ENCODE data around the gene SNX9.
"Not testable (repeated sequence)": the region's sequence is repeated elsewhere in the genome, so short reads cannot be mapped to it uniquely, and the experiment has no call there.

Gene SNX9

GRCh38 chr6:157788180-157788579, 34.9 kb upstream of the SNX9 start:
- Histone ChIP-seq H3K27me3 (ENCODE audit: control insufficient read depth in 1 of 2, insufficient read depth in 2 of 2, low read length in 2 of 2) (no peaks in the 10 kb centered on the region), H3K36me3 (ENCODE audit: control insufficient read depth in 2 of 2, insufficient read depth in 2 of 2, low read length in 2 of 2) (no peaks in the 10 kb centered on the region), H3K27ac (ENCODE audit: low read length) (no peak overlapping the region), H3K4me1 (ENCODE audit: control insufficient read depth, insufficient read depth, low read length) (no peaks in the 10 kb centered on the region), H3K9me3 (ENCODE audit: control insufficient read depth in 2 of 2, low read length in 2 of 2) (no peaks in the 10 kb centered on the region), H3K4me3 (ENCODE audit: low read length in 2 of 2) (no peak overlapping the region), H3K9ac (ENCODE audit: low read length in 2 of 2) (no peak overlapping the region)

DNA sequence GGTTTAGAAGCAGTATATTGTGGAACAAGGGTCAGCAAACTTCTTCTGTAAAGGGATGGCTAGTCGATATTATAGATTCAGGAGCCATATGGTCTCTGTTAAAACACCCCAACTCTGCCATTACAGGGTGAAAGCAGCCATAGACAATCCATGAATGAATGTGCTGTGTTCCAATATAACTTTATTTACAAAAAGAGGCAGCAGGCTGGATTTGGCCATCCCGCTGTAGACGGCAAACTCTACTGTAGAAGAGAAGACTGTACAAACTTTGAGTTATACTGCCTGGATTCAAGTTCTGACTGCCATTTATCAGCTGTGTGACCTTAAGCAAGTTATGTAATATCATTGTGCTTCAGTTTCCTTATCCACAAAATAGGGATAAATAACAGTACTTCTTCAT, 33.7 kb upstream of the SNX9 start:
- Histone ChIP-seq H3K36me3 (ENCODE audit: control insufficient read depth in 2 of 2, insufficient read depth in 2 of 2, low read length in 2 of 2) (no peaks in the 10 kb centered on the region), H3K9me3 (ENCODE audit: control insufficient read depth in 2 of 2, low read length in 2 of 2) (no peaks in the 10 kb centered on the region), H3K9ac (ENCODE audit: low read length in 2 of 2) (no peak overlapping the region), H3K27me3 (ENCODE audit: control insufficient read depth in 1 of 2, insufficient read depth in 2 of 2, low read length in 2 of 2) (no peaks in the 10 kb centered on the region), H3K4me1 (ENCODE audit: control insufficient read depth, insufficient read depth, low read length) (no peaks in the 10 kb centered on the region), H3K4me3 (ENCODE audit: low read length in 2 of 2) (no peak overlapping the region), H3K27ac (ENCODE audit: low read length) (no peak overlapping the region)

GRCh38 chr6:157789861-157790260, 33.2 kb upstream of the SNX9 start:
- H3K36me3 ChIP-seq (ENCODE audit: control insufficient read depth in 2 of 2, insufficient read depth in 2 of 2, low read length in 2 of 2): no peaks in the 10 kb centered on the region
- H3K4me1 ChIP-seq (ENCODE audit: control insufficient read depth, insufficient read depth, low read length): no peaks in the 10 kb centered on the region
- H3K27me3 ChIP-seq (ENCODE audit: control insufficient read depth in 1 of 2, insufficient read depth in 2 of 2, low read length in 2 of 2): no peaks in the 10 kb centered on the region
- H3K27ac ChIP-seq (ENCODE audit: low read length): no peak overlapping the region
- H3K9ac ChIP-seq (ENCODE audit: low read length in 2 of 2): no peak overlapping the region
- H3K9me3 ChIP-seq (ENCODE audit: control insufficient read depth in 2 of 2, low read length in 2 of 2): no peaks in the 10 kb centered on the region
- H3K4me3 ChIP-seq (ENCODE audit: low read length in 2 of 2): no peak overlapping the region

GRCh38 chr6:157790548-157791160, 32.4 kb upstream of the SNX9 start:
- no peak overlapping the region for H3K9ac ChIP-seq (ENCODE audit: low read length in 2 of 2)
- H3K36me3 ChIP-seq (ENCODE audit: control insufficient read depth in 2 of 2, insufficient read depth in 2 of 2, low read length in 2 of 2): no peaks in the 10 kb centered on the region
- H3K4me1 ChIP-seq (ENCODE audit: control insufficient read depth, insufficient read depth, low read length): no peaks in the 10 kb centered on the region
- H3K4me3 ChIP-seq (ENCODE audit: low read length in 2 of 2): no peak overlapping the region
- H3K27me3 ChIP-seq (ENCODE audit: control insufficient read depth in 1 of 2, insufficient read depth in 2 of 2, low read length in 2 of 2): no peaks in the 10 kb centered on the region
- no peaks in the 10 kb centered on the region for H3K9me3 ChIP-seq (ENCODE audit: control insufficient read depth in 2 of 2, low read length in 2 of 2)
- no peak overlapping the region for H3K27ac ChIP-seq (ENCODE audit: low read length)

DNA sequence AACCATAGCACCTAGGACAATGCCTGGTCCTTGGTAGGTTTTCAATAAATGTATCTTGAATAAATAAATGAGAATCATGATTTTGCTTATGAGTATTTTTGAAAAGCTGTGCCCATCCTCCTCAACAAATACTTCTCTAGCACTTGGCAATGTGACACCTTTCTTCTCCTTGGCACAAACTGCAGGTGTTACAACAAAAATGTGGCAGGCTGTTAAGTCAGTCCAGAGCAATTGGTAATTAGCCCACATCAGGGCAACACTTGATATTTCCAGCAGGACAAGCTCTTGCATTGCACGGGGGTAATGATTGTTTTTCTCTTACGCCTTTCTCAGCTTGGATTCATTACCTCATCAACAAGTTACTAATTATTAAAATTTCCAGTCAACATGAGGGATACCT, 31.6 kb upstream of the SNX9 start:
- Histone ChIP-seq H3K27ac (ENCODE audit: low read length) (no peak overlapping the region), H3K9ac (ENCODE audit: low read length in 2 of 2) (no peak overlapping the region), H3K9me3 (ENCODE audit: control insufficient read depth in 2 of 2, low read length in 2 of 2) (no peaks in the 10 kb centered on the region), H3K27me3 (ENCODE audit: control insufficient read depth in 1 of 2, insufficient read depth in 2 of 2, low read length in 2 of 2) (no peaks in the 10 kb centered on the region), H3K4me3 (ENCODE audit: low read length in 2 of 2) (no peak overlapping the region), H3K4me1 (ENCODE audit: control insufficient read depth, insufficient read depth, low read length) (no peaks in the 10 kb centered on the region), H3K36me3 (ENCODE audit: control insufficient read depth in 2 of 2, insufficient read depth in 2 of 2, low read length in 2 of 2) (no peaks in the 10 kb centered on the region)

DNA sequence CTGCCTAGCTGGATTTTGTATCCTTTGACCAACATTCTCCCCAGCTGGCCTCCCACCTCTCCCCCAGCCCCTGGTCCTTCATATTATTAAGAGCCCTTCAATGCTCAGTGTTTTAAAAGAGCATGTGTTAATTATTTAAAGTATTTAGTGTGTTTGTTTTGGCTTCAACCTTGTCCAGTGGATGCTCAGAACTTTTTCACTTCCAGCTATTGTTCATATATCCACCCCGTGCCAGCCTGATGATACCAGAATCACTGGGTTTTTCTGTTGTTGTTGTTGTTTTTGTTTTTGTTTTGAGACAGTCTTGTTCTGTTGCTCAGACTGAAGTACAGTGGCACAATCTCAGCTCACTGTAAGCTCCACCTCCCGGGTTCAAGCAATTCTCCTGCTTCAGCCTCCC, 30.4 kb upstream of the SNX9 start:
- Histone ChIP-seq H3K9ac (ENCODE audit: low read length in 2 of 2) (no peak overlapping the region), H3K27ac (ENCODE audit: low read length) (no peak overlapping the region), H3K27me3 (ENCODE audit: control insufficient read depth in 1 of 2, insufficient read depth in 2 of 2, low read length in 2 of 2) (no peaks in the 10 kb centered on the region), H3K9me3 (ENCODE audit: control insufficient read depth in 2 of 2, low read length in 2 of 2) (no peaks in the 10 kb centered on the region), H3K4me3 (ENCODE audit: low read length in 2 of 2) (no peak overlapping the region), H3K36me3 (ENCODE audit: control insufficient read depth in 2 of 2, insufficient read depth in 2 of 2, low read length in 2 of 2) (no peaks in the 10 kb centered on the region), H3K4me1 (ENCODE audit: control insufficient read depth, insufficient read depth, low read length) (no peaks in the 10 kb centered on the region)

- H3K9me3 ChIP-seq (ENCODE audit: control insufficient read depth in 2 of 2, low read length in 2 of 2); H3K27ac ChIP-seq (ENCODE audit: low read length); H3K36me3 ChIP-seq (ENCODE audit: control insufficient read depth in 2 of 2, insufficient read depth in 2 of 2, low read length in 2 of 2); H3K9ac ChIP-seq (ENCODE audit: low read length in 2 of 2); H3K27me3 ChIP-seq (ENCODE audit: control insufficient read depth in 1 of 2, insufficient read depth in 2 of 2, low read length in 2 of 2); H3K4me3 ChIP-seq (ENCODE audit: low read length in 2 of 2); H3K4me1 ChIP-seq (ENCODE audit: control insufficient read depth, insufficient read depth, low read length): not testable (repeated sequence)
Measured at GRCh38 chr6:157794012-157794411, 29.0 kb upstream of the SNX9 start.

GRCh38 chr6:157795841-157796240, 27.2 kb upstream of the SNX9 start:
- Histone ChIP-seq H3K9me3 (ENCODE audit: control insufficient read depth in 2 of 2, low read length in 2 of 2) (no peaks in the 10 kb centered on the region), H3K36me3 (ENCODE audit: control insufficient read depth in 2 of 2, insufficient read depth in 2 of 2, low read length in 2 of 2) (no peaks in the 10 kb centered on the region), H3K4me3 (ENCODE audit: low read length in 2 of 2) (no peak overlapping the region), H3K27ac (ENCODE audit: low read length) (no peak overlapping the region), H3K4me1 (ENCODE audit: control insufficient read depth, insufficient read depth, low read length) (no peaks in the 10 kb centered on the region), H3K9ac (ENCODE audit: low read length in 2 of 2) (no peak overlapping the region), H3K27me3 (ENCODE audit: control insufficient read depth in 1 of 2, insufficient read depth in 2 of 2, low read length in 2 of 2) (no peaks in the 10 kb centered on the region)

- H3K27me3 ChIP-seq (ENCODE audit: control insufficient read depth in 1 of 2, insufficient read depth in 2 of 2, low read length in 2 of 2): no peaks in the 10 kb centered on the region
- H3K9me3 ChIP-seq (ENCODE audit: control insufficient read depth in 2 of 2, low read length in 2 of 2): no peaks in the 10 kb centered on the region
Measured at GRCh38 chr6:157798851-157799250, 24.2 kb upstream of the SNX9 start.

DNA sequence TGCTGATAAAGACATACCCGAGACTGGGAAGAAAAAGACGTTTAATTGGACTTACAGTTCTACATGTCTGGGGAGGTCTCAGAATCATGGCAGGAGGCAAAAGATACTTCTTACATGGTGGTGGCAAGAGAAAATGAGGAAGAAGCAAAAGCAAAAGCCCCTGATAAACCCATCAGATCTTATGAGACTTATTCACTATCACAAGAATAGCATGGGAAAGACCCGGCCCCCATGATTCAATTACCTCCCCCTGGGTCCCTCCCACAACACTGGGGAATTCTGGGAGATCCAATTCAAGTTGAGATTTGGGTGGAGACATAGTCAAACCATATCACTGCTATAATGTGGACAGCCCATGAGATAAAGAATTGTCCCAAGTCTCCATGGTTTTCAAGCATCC, 23.5 kb upstream of the SNX9 start:
- not testable (repeated sequence) for H3K4me3 ChIP-seq (ENCODE audit: low read length in 2 of 2); H3K27ac ChIP-seq (ENCODE audit: low read length); H3K9me3 ChIP-seq (ENCODE audit: control insufficient read depth in 2 of 2, low read length in 2 of 2); H3K36me3 ChIP-seq (ENCODE audit: control insufficient read depth in 2 of 2, insufficient read depth in 2 of 2, low read length in 2 of 2); H3K9ac ChIP-seq (ENCODE audit: low read length in 2 of 2); H3K27me3 ChIP-seq (ENCODE audit: control insufficient read depth in 1 of 2, insufficient read depth in 2 of 2, low read length in 2 of 2); H3K4me1 ChIP-seq (ENCODE audit: control insufficient read depth, insufficient read depth, low read length)

More at GRCh38 chr6:157798851-157799250, 24.2 kb upstream of the SNX9 start:
- no peak overlapping the region for H3K4me3 ChIP-seq (ENCODE audit: low read length in 2 of 2)
- H3K9ac ChIP-seq (ENCODE audit: low read length in 2 of 2): no peak overlapping the region
- no peaks in the 10 kb centered on the region for H3K36me3 ChIP-seq (ENCODE audit: control insufficient read depth in 2 of 2, insufficient read depth in 2 of 2, low read length in 2 of 2)
- no peaks in the 10 kb centered on the region for H3K4me1 ChIP-seq (ENCODE audit: control insufficient read depth, insufficient read depth, low read length)
- H3K27ac ChIP-seq (ENCODE audit: low read length): no peak overlapping the region

GRCh38 chr6:157800420-157801237, 22.4 kb upstream of the SNX9 start:
- H3K9ac ChIP-seq (ENCODE audit: low read length in 2 of 2): no peak overlapping the region
- H3K4me3 ChIP-seq (ENCODE audit: low read length in 2 of 2): no peak overlapping the region
- H3K27ac ChIP-seq (ENCODE audit: low read length): no peak overlapping the region
- H3K36me3 ChIP-seq (ENCODE audit: control insufficient read depth in 2 of 2, insufficient read depth in 2 of 2, low read length in 2 of 2): no peaks in the 10 kb centered on the region
- H3K9me3 ChIP-seq (ENCODE audit: control insufficient read depth in 2 of 2, low read length in 2 of 2): no peaks in the 10 kb centered on the region
- H3K4me1 ChIP-seq (ENCODE audit: control insufficient read depth, insufficient read depth, low read length): no peaks in the 10 kb centered on the region
- no peaks in the 10 kb centered on the region for H3K27me3 ChIP-seq (ENCODE audit: control insufficient read depth in 1 of 2, insufficient read depth in 2 of 2, low read length in 2 of 2)

Measured in stomach smooth muscle (tissue), 2 donors.